ENCODE results near the gene CLEC18C. TPM values are rescaled to one million over a fixed set of nuclear protein-coding genes. Genes with fewer than 3 reads are reported as not detected.
"Not testable (repeated sequence)": the region's sequence is repeated elsewhere in the genome, so short reads cannot be mapped to it uniquely, and the experiment has no call there.

CLEC18C gene
- total RNA-seq, 1 experiment from 2014 or later = not detected

DNA sequence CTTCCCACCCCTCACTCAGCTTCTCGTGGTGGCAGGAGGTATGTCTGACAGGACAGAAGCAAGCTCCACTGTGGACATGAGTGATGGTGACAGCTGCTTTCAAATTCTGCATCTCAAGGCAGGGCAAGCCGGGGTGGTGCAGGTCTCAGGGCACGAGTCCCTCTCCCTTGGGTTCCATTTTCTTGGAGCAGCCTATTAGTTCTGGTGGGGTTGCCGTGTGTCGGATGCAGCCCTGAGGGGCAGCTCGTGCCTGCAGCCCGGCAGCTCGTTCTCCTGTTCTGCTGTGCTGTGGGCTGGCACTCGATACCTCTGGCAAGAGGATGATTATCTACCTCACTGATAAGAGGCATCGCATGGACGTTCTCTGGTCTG, 16.5 kb upstream of the CLEC18C start:
- in situ Hi-C loops (cut with HindIII; ENCODE audit: low pct_unique_long_range_greater_than_20kb, low sequenced_read_pairs) = no loop called here
- no peak for DNase-seq (ENCODE audit: low read depth, low spot score)

DNA sequence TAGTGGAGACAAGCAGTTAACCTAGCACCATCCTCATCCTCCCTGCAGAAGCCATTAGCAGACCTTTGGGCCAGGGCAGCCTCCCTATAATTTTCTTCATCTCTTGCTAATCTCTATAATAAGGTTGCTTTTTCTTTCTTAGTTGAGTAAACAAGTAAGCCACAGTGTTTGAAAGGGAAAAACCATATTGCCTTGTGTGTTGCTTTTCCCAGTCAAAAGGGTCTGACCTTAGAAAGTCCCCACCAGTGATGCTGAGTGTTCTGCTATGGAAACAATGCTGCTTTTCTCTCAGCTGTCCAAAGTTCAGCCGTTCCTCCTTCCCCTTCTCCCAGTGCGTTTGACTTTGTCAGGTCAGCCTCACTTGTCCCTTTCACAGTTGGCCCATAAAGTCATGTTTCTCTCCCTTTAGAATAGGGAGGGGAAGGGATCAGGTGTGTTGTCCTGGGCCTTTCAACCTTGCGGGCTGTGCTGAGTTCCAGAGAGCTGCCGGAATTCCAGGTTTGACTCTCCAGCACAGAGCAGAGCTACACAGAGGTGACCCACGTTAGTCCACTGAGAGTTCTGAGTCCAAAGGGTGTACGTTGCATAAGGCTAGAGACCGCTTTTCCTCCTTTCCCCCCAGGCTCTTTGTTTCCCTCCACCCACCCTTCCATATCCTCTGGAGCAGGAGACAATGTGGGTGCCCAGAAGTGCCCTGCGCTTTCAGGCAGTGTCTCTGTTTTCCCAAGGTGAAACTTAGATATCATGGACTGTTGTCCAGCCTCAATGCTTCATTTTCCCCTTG, 15.9 kb upstream of the CLEC18C start:
- in situ Hi-C loops (cut with HindIII; ENCODE audit: low pct_unique_long_range_greater_than_20kb, low sequenced_read_pairs) = no loop called here
- no peak for DNase-seq (ENCODE audit: low read depth, low spot score)

DNA sequence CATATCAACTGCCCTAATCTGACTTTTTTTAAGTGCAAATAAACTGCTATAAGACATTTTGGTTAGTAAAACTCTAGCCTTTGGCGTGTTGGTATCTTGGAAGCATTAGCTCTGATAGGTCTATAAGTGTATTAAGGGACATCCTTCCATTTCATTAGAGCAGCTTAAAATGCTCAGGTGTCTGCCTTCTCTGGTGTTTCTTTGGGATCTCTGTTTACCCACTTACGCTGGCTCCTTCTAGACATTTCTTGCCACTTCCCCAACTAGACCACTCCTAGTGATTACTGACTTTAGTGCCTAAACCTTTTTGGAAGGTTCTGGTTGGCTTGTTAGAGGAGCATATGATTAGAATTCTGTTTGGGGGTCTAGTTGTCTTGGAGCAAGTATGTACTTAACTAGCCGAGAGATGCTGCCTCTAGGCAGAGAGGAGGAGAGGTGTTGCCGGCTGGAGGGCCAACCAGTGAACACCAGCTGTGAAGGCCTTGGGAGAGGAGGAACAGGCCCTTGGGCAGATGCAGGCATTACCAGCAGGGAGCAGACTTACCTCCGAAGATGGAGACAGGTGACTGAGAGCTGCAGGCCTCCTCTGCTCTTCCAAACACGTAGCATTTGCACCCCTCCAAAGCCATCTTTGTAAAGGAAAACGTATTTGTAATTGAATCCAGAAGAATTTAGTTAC, 15.2 kb upstream of the CLEC18C start:
- DNase-seq (ENCODE audit: low read depth, low spot score) = no peak
- in situ Hi-C loops (cut with HindIII; ENCODE audit: low pct_unique_long_range_greater_than_20kb, low sequenced_read_pairs) = no loop called here

GRCh38 chr16:70159355-70160348, 13.9 kb upstream of the CLEC18C start:
- no peak for DNase-seq (ENCODE audit: low read depth, low spot score)
- in situ Hi-C loops (cut with HindIII; ENCODE audit: low pct_unique_long_range_greater_than_20kb, low sequenced_read_pairs) = no loop called here

- DNase-seq (ENCODE audit: low read depth, low spot score) = no peak
- in situ Hi-C loops (cut with HindIII; ENCODE audit: low pct_unique_long_range_greater_than_20kb, low sequenced_read_pairs) = no loop called here
These were observed 13.2 kb upstream of the CLEC18C start for GRCh38 chr16:70160388-70160787.

DNA sequence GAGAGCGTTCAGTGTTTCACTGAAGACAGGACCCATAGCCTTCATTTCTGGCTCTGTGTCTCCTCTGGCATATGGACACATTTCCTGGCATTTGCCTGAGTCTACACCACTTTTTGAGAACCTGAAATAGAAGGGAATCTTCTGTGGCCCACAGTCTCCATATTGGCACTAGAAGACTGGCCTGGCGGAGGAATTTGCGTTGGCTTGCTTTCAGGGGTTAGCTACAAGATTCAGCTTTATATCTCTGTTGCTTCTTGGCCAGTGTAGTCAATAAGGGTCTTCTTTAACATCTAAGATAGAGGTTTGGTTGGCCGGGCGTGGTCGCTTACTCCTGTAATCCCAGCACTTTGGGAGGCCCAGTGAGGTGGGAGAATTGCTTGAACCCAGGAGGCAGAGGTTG, 12.8 kb upstream of the CLEC18C start:
- in situ Hi-C loops (cut with HindIII; ENCODE audit: low pct_unique_long_range_greater_than_20kb, low sequenced_read_pairs) = no loop called here
- DNase-seq (ENCODE audit: low read depth, low spot score) = no peak

DNA sequence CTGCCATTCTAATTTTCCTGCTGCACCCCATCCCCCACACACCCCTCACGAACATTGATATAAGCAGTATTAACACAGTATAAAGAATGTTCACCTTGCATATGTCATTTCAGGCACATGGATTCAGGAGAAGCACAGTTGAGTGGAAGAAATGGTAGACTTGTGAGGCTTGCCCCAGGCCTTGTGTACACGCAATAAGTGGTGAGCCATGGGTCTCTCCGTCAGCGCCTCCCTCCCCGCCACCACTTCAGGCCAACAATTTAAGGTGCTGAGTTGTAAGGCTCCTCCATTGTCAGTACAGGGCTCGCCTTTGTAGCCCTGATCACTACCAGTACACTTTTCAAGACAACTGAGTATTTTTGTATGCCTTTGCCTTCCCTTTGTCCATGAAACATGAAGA, 12.2 kb upstream of the CLEC18C start:
- no peak for DNase-seq (ENCODE audit: low read depth, low spot score)
- in situ Hi-C loops (cut with HindIII; ENCODE audit: low pct_unique_long_range_greater_than_20kb, low sequenced_read_pairs) = no loop called here

DNA sequence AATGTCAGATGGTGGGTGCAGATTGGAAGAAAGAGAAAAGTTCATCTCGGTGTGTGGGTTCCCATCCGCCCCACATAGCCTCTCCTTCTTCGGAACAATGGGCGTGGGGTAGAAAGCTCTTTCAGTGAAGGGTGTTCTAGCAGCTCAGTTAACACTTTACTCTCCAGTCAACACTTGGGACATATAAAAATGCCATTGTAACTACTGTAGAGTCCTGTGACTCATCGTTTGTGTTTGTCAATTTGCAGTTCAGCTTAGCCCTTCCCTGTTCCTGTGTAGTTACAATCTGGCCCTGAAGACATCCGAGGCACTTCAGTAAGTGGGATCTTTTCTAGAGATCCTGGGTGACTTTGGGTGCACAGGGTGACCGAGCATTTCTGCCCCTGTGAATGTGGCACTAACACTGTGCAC, 11.5 kb upstream of the CLEC18C start:
- DNase-seq (ENCODE audit: low read depth, low spot score) = no peak
- in situ Hi-C loops (cut with HindIII; ENCODE audit: low pct_unique_long_range_greater_than_20kb, low sequenced_read_pairs) = no loop called here

DNA sequence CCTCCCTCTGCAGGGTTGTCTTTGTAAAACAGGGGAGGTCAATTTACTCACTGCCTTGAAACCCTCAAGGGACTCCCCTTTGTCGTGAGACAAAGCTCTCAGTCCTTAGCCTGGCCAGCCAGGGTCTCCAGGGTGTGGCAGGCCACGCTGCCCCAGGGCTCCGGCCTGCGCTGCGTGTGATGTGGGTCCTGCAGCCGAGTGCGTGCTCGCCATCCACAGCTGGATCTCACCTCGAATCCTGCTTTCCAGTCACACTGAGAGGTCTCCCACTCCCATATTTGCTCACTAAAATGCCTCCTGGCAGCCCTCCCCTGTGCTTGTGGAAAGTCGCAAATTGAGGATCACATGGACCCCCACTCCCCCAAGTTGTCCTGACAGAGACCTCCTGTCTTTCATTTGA, 10.0 kb upstream of the CLEC18C start:
- in situ Hi-C loops (cut with HindIII; ENCODE audit: low pct_unique_long_range_greater_than_20kb, low sequenced_read_pairs) = no loop called here
- no peak for DNase-seq (ENCODE audit: low read depth, low spot score)

DNA sequence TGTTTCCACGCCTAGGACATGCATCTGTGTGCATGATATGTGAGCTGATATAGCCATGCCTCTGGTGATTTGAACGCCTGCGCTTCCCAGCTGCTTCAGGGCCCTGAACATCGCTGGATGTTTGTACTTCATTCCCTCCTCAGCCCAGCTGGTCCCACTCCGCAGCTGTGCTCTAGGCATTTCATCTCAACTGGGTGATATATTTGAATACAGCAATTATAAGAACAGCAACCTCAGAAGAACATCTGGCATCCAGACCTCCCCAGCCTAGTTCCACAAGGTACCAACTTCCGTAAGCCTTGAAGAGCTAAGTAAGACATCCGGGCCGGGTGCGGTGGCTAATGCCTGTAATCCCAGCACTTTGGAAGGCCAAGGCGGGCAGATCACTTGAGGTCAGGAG, 6.9 kb upstream of the CLEC18C start:
- in situ Hi-C loops (cut with HindIII; ENCODE audit: low pct_unique_long_range_greater_than_20kb, low sequenced_read_pairs); DNase-seq (ENCODE audit: low read depth, low spot score): not testable (repeated sequence)

DNA sequence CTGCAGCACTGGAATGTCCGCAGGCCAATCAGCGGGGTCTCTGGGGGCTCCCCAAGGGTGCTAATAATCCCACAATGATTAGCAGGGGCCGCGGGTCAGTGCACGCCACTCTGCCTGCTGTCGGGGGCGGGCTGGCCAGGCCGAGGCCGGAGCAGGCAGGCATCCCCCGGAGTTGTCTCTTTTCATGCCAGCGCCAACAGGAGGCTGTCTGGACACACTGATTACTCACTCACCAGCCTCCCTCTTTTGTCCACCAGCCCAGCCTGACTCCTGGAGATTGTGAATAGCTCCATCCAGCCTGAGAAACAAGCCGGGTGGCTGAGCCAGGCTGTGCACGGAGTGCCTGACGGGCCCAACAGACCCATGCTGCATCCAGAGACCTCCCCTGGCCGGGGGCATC, 329 bp downstream of the CLEC18C start:
- in situ Hi-C loops (cut with HindIII; ENCODE audit: low pct_unique_long_range_greater_than_20kb, low sequenced_read_pairs); DNase-seq (ENCODE audit: low read depth, low spot score): not testable (repeated sequence)

DNA sequence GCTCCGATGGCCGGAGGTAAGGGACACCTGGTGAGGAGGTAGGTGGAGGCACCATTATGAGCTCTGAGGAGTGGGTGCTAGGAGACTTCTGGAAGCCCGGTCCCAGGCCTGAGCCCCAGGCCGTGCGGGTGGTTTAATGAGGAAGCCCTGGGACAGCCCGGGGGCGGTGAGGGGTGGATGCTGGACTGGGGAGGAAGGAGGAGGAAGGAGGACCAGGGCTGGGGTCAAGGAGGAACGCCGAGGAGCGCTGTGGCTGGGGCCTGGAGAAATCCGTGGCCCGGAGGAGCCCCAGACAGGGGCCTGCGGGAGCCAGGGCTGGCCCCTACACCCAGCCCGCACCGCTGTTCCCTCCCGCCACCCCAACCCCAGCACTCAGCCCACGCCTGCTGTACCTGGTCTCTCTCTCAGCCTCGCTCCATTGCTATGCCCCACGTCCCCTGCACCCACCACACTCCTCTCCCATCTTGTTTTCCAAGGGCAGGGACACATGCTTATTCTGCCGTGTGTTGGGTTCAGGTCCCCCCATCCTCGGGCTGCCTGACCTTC, 873 bp downstream of the CLEC18C start:
- DNase-seq (ENCODE audit: low read depth, low spot score); in situ Hi-C loops (cut with HindIII; ENCODE audit: low pct_unique_long_range_greater_than_20kb, low sequenced_read_pairs): not testable (repeated sequence)

- DNase-seq (ENCODE audit: low read depth, low spot score); in situ Hi-C loops (cut with HindIII; ENCODE audit: low pct_unique_long_range_greater_than_20kb, low sequenced_read_pairs): not testable (repeated sequence)
These were observed 14.4 kb downstream of the CLEC18C start for GRCh38 chr16:70187858-70188607.

GRCh38 chr16:70188608-70188915, 15.0 kb downstream of the CLEC18C start:
- in situ Hi-C loops (cut with HindIII; ENCODE audit: low pct_unique_long_range_greater_than_20kb, low sequenced_read_pairs); DNase-seq (ENCODE audit: low read depth, low spot score): not testable (repeated sequence)

- in situ Hi-C loops (cut with HindIII; ENCODE audit: low pct_unique_long_range_greater_than_20kb, low sequenced_read_pairs); DNase-seq (ENCODE audit: low read depth, low spot score): not testable (repeated sequence)
These were observed 17.0 kb downstream of the CLEC18C start for GRCh38 chr16:70190574-70190973.

GRCh38 chr16:70196683-70197300, 23.2 kb downstream of the CLEC18C start:
- DNase-seq (ENCODE audit: low read depth, low spot score); in situ Hi-C loops (cut with HindIII; ENCODE audit: low pct_unique_long_range_greater_than_20kb, low sequenced_read_pairs): not testable (repeated sequence)

- in situ Hi-C loops (cut with HindIII; ENCODE audit: low pct_unique_long_range_greater_than_20kb, low sequenced_read_pairs); DNase-seq (ENCODE audit: low read depth, low spot score): not testable (repeated sequence)
These were observed 24.0 kb downstream of the CLEC18C start for GRCh38 chr16:70197611-70198010.

Measured in SK-MEL-5 (cell line).